Nephron (organoid): ENCODE measurements around the gene PITPNC1.

Experiments
- H3K27ac Mint-ChIP-seq, 3 experiments: 2 replicates each; pipeline ENCODE4 v1.8.0; 2020; ENCODE audit warnings: mixed read lengths in 3 of 3, mild to moderate bottlenecking in 2 of 3, moderate library complexity in 1 of 3
- H3K27me3 Mint-ChIP-seq: 2 replicates; pipeline ENCODE4 v1.8.0; 2021; ENCODE audit warnings: low read depth, mild to moderate bottlenecking, moderate library complexity, mixed read lengths
- H3K36me3 Mint-ChIP-seq: 2 replicates; pipeline ENCODE4 v1.8.0; 2020; ENCODE audit warnings: low read depth, mixed read lengths
- H3K4me1 Mint-ChIP-seq: 2 replicates; pipeline ENCODE4 v1.8.0; 2020; ENCODE audit warnings: mixed read lengths
- H3K4me3 Mint-ChIP-seq, 3 experiments: 2 replicates each; pipeline ENCODE4 v1.8.0; 2020; ENCODE audit warnings: mild to moderate bottlenecking in 3 of 3, mixed read lengths in 3 of 3, moderate library complexity in 2 of 3
- H3K9me3 Mint-ChIP-seq: 2 replicates; pipeline ENCODE4 v1.8.0; 2020; ENCODE audit warnings: mixed read lengths
- TF ChIP-seq, protein P1 (sequence below), 3 experiments: fragments of 200-600 bp; sonication (generic); IDR thresholded peaks; one replicate each; pipeline ENCODE4 v1.5.0; 2021; ENCODE audit warnings: antibody characterized with exemption in 3 of 3; ENCODE audit not compliant: unreplicated experiment in 3 of 3

PITPNC1 gene

GRCh38 chr17:67449845-67450755 is 73.0 kb downstream of the PITPNC1 start:
- no peak overlapping the region for H3K27ac Mint-ChIP-seq
- no peaks in the 10 kb centered on the region for H3K36me3 Mint-ChIP-seq
- peaks cover 11% of the 10 kb centered on the region for H3K27me3 Mint-ChIP-seq
- TF ChIP-seq, protein P1, sequence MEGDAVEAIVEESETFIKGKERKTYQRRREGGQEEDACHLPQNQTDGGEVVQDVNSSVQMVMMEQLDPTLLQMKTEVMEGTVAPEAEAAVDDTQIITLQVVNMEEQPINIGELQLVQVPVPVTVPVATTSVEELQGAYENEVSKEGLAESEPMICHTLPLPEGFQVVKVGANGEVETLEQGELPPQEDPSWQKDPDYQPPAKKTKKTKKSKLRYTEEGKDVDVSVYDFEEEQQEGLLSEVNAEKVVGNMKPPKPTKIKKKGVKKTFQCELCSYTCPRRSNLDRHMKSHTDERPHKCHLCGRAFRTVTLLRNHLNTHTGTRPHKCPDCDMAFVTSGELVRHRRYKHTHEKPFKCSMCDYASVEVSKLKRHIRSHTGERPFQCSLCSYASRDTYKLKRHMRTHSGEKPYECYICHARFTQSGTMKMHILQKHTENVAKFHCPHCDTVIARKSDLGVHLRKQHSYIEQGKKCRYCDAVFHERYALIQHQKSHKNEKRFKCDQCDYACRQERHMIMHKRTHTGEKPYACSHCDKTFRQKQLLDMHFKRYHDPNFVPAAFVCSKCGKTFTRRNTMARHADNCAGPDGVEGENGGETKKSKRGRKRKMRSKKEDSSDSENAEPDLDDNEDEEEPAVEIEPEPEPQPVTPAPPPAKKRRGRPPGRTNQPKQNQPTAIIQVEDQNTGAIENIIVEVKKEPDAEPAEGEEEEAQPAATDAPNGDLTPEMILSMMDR (IDR thresholded peaks at IDR 0.05; ENCODE audit: unreplicated experiment in 3 of 3): no peak
- H3K4me3 Mint-ChIP-seq: no peak overlapping the region
- peaks cover 2% of the 10 kb centered on the region for H3K4me1 Mint-ChIP-seq
- no peaks in the 10 kb centered on the region for H3K9me3 Mint-ChIP-seq

DNA sequence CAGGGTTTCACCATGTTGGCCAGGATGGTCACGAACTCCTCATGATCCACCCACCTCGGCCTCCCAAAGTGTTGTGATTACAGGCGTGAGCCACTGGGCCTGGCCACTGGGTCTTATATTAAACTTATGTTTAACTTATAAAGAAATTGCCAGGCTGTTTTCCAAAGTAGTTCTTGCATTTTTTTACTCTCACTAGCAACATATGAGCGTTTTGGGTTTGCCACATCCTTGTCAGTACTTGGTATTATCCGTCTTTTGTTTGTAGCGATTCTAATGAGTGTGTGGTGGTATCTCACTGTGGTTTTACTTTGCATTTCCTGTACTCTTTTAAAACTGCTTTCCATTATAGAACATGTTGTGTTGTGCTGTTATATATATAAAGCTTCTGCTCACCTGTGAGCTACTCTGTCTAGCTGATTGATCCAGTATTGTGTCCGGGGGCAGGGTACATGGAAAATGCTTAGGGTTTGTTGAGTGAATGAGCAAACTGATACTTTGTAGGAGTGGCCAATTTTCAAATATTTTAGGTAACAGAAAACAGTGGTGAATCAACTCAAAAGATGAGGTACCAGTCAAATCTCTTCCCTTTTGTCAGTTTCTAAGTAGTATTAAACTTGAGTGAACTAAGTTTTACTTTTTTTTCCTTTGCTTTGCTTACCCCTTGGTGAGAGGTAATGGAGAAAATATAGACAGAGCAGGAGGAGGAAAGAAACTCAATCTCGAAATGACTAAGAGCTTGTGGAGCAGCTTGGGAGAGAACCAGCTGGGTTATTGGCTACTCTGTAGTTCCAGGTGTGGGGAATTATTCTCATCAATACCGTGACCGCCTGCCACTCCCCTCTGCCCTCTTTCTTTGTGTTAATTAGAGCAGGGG is 75.8 kb downstream of the PITPNC1 start:
- Mint-ChIP-seq H3K36me3 (peaks cover 3% of the 10 kb centered on the region), H3K4me3 (no peak overlapping the region), H3K4me1 (no peaks in the 10 kb centered on the region), H3K9me3 (peaks cover 4% of the 10 kb centered on the region), H3K27ac (no peak overlapping the region), H3K27me3 (peaks cover 11% of the 10 kb centered on the region)
- TF ChIP-seq, protein P1 (IDR thresholded peaks at IDR 0.05; ENCODE audit: unreplicated experiment in 3 of 3): no peak

DNA sequence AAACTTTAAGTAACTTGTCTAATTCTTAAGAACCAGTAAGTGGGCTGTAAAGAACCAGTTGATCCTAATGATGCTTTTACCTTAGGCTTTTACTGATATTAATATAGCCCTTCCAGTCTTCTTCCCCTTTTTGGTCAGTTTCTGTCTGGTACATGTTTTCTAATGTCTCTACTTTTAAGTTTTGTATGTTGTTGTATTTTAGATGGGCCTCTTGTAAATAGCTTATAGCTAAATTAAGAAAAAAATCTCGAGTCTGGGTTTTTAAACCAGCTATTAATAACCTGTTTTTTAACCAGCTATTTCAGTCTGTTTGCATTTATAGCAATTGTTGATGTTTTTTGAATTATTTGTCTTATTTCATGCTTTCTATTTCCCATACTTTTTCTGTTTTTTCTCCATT is 79.0 kb downstream of the PITPNC1 start:
- peaks cover 21% of the 10 kb centered on the region for H3K9me3 Mint-ChIP-seq
- peaks cover 18% of the 10 kb centered on the region for H3K36me3 Mint-ChIP-seq
- H3K27ac Mint-ChIP-seq: no peak overlapping the region
- H3K4me1 Mint-ChIP-seq: no peaks in the 10 kb centered on the region
- TF ChIP-seq, protein P1 (IDR thresholded peaks at IDR 0.05; ENCODE audit: unreplicated experiment in 3 of 3): no peak
- no peak overlapping the region for H3K4me3 Mint-ChIP-seq
- peaks cover 8% of the 10 kb centered on the region for H3K27me3 Mint-ChIP-seq

GRCh38 chr17:67456889-67457288 is 79.8 kb downstream of the PITPNC1 start:
- TF ChIP-seq, protein P1 (IDR thresholded peaks at IDR 0.05; ENCODE audit: unreplicated experiment in 3 of 3): no peak
- Mint-ChIP-seq H3K27ac (no peak overlapping the region), H3K4me3 (no peak overlapping the region), H3K27me3 (peaks cover 10% of the 10 kb centered on the region), H3K36me3 (peaks cover 19% of the 10 kb centered on the region), H3K4me1 (no peaks in the 10 kb centered on the region), H3K9me3 (peaks cover 21% of the 10 kb centered on the region)

DNA sequence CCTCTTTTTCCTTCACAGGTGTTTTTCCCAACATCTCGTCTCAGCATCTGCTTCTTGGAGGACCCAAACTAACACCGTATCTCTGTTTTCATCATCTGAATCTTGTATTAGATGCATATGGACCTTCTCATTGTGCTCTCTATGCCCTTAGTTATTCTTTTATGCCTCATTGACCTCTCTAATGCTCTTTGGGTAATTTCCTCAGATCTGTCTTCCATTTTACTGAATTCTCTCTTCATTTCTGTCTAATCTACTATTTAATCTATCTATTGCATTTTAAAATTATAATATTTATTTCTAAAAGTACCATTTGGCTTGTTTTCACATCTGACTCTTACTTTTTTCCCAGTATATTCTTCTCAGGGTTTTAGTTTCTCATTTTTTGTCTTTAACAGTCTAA is 81.1 kb downstream of the PITPNC1 start:
- H3K27ac Mint-ChIP-seq: no peak overlapping the region
- peaks cover 21% of the 10 kb centered on the region for H3K9me3 Mint-ChIP-seq
- peaks cover 19% of the 10 kb centered on the region for H3K36me3 Mint-ChIP-seq
- TF ChIP-seq, protein P1 (IDR thresholded peaks at IDR 0.05; ENCODE audit: unreplicated experiment in 3 of 3): no peak
- peaks cover 7% of the 10 kb centered on the region for H3K27me3 Mint-ChIP-seq
- no peak overlapping the region for H3K4me3 Mint-ChIP-seq
- H3K4me1 Mint-ChIP-seq: no peaks in the 10 kb centered on the region
